GM11168 (cell line): ENCODE results near the gene DNMT1.

ENCODE experiments used
- in situ Hi-C: fragments of 300-500 bp; cut with MboI; formaldehyde crosslinking; loops from one replicate; pipeline ENCODE4 v1.12.0; 2022; ENCODE audit warnings: low sequenced_read_pairs; ENCODE audit not compliant: unreplicated experiment

DNMT1 gene

GRCh38 chr19:10084803-10085202 lies 110.0 kb downstream of the DNMT1 start:
- in situ Hi-C loops: no loop called here

GRCh38 chr19:10083911-10084310 lies 110.8 kb downstream of the DNMT1 start:
- in situ Hi-C loops: no loop called here
